NB4 (cell line): ENCODE results near the gene ZNF24.

Experiments used
- MYC ChIP-seq: IDR thresholded peaks from 2 replicates; pipeline ENCODE4 v1.6.1; 2011; ENCODE audit warnings: low read depth, low read length
- POLR2A ChIP-seq: IDR thresholded peaks from 2 replicates; pipeline ENCODE4 v1.6.1; 2011; ENCODE audit warnings: mild to moderate bottlenecking; ENCODE audit not compliant: insufficient read length; ENCODE audit errors: extremely low read depth
- TF ChIP-seq, protein P1 (sequence below): IDR thresholded peaks from one replicate; pipeline ENCODE4 v1.5.1; 2012; ENCODE audit warnings: low read depth, low read length
- TF ChIP-seq, protein P2 (sequence below): IDR thresholded peaks from 2 replicates; pipeline ENCODE4 v1.6.1; 2011; ENCODE audit warnings: low read depth, low read length

DNA sequence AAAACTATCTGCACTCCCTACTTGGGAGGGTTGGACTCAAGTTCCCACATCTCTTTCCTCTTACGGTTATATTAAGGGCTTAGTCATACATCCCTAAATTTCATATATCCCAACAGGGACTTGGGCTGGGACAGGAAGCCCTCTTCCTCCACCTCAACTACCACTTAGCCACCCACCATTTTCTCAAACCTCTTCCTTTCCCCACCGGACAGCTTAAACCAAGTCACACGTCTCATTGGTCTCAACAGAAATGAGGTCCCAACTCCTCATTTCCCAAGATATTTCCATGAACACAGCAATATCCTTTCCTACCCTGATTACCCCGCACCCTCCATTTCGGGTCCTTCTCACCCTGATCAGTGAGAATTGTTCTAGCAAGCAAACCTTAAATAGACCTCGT lies 54.9 kb downstream of the ZNF24 start:
- TF ChIP-seq, protein P1, sequence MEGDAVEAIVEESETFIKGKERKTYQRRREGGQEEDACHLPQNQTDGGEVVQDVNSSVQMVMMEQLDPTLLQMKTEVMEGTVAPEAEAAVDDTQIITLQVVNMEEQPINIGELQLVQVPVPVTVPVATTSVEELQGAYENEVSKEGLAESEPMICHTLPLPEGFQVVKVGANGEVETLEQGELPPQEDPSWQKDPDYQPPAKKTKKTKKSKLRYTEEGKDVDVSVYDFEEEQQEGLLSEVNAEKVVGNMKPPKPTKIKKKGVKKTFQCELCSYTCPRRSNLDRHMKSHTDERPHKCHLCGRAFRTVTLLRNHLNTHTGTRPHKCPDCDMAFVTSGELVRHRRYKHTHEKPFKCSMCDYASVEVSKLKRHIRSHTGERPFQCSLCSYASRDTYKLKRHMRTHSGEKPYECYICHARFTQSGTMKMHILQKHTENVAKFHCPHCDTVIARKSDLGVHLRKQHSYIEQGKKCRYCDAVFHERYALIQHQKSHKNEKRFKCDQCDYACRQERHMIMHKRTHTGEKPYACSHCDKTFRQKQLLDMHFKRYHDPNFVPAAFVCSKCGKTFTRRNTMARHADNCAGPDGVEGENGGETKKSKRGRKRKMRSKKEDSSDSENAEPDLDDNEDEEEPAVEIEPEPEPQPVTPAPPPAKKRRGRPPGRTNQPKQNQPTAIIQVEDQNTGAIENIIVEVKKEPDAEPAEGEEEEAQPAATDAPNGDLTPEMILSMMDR: no peak
- TF ChIP-seq MYC (no peak), POLR2A (no peak)
- TF ChIP-seq, protein P2, sequence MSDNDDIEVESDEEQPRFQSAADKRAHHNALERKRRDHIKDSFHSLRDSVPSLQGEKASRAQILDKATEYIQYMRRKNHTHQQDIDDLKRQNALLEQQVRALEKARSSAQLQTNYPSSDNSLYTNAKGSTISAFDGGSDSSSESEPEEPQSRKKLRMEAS: no peak
